ENCODE results near the gene MEX3A. TPM values are rescaled to one million over a fixed set of nuclear protein-coding genes. Genes with fewer than 3 reads are reported as not detected.
A peak's percentile ranks its signal among the peaks of the same experiment; 100 is the strongest.
"Not testable (repeated sequence)": the region's sequence is repeated elsewhere in the genome, so short reads cannot be mapped to it uniquely, and the experiment has no call there.

The MEX3A gene
- total RNA-seq, 2 donors from 2014 or later, result not detected

DNA sequence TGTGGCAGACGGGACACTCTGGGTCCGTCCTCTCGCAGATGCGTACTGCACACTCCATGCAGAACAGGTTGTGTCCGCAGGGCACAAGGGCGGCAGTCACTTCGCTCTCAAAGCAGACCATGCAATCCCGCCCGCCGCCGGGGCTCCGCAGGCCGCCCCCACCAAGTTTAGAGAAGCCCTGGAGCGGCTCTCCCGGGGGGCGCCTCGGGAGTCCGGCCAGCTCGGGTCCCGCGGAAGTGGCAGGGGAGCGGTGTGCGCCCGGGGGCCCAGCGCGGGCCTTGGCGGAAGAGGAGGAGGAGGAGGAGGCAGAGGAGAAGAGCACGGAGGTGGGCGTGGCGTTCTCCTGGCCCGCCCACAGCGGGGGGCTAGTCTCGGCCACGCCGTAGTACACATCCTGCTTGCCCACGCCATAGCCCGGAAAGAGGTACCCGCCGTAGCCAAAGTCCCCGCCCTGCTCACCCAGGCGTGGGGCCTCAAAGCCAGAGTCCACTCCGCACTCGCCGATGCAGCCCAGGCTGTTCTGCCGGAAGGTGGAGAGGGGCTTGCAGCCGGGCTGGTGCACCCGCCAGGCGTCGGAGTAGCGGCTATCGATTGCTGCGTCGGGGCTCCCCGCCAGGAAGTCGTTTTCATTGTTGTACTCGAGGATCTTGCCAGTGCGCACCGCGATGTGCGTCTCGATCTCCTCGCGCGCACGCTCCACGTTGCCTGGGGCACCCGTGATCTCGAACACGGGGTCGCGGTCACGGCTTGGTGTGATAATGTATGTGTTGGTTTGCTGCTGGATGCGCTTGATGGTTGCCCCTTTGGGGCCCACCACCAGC is 5.4 kb downstream of the MEX3A start:
- ATAC-seq (peak; percentile 28), DNase-seq (no peak)
- H3K4me1 Mint-ChIP-seq, result peaks cover 13% of the 10 kb centered on the region
- H3K27ac Mint-ChIP-seq, result no peak overlapping the region
- peak overlapping the region; percentile 45 for H3K4me3 Mint-ChIP-seq
- peaks cover 26% of the 10 kb centered on the region for H3K27me3 Mint-ChIP-seq
- H3K9me3 ChIP-seq (ENCODE audit: control insufficient read depth, low read length, poor library complexity, severe bottlenecking), result no peaks in the 10 kb centered on the region
- peaks cover 4% of the 10 kb centered on the region for H3K36me3 Mint-ChIP-seq (ENCODE audit: low read depth)

DNA sequence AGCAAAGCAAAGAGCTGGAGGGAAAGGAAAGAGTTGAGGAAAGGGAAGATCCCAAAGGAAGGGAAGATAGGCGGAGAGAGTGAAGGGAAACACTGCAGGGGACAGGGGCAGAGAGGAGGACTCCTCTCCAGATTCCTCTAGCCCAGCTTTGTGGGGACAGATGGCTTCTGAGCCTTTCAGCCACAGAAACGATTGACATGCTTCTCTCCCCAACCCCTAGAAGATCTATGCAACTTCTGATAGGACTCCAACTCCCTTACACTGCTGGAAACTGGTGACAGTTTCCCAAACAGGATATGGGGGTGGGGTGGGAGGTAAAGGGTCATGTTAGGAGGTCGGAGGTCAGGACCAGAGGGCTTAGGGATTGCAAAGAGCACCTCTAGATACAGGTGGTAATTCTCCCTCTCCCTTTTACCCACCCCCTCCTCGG is 6.5 kb downstream of the MEX3A start:
- peaks cover 26% of the 10 kb centered on the region for H3K27me3 Mint-ChIP-seq
- H3K4me3 Mint-ChIP-seq, result no peak overlapping the region
- no peak overlapping the region for H3K27ac Mint-ChIP-seq
- DNase-seq (no peak), ATAC-seq (no peak)
- H3K9me3 ChIP-seq (ENCODE audit: control insufficient read depth, low read length, poor library complexity, severe bottlenecking), result no peaks in the 10 kb centered on the region
- peaks cover 4% of the 10 kb centered on the region for H3K36me3 Mint-ChIP-seq (ENCODE audit: low read depth)
- H3K4me1 Mint-ChIP-seq, result peaks cover 13% of the 10 kb centered on the region

GRCh38 chr1:156075162-156075561 is 7.1 kb downstream of the MEX3A start:
- H3K27ac Mint-ChIP-seq, result no peak overlapping the region
- ATAC-seq, result no peak
- H3K36me3 Mint-ChIP-seq (ENCODE audit: low read depth), result peaks cover 4% of the 10 kb centered on the region
- H3K9me3 ChIP-seq (ENCODE audit: control insufficient read depth, low read length, poor library complexity, severe bottlenecking), result no peaks in the 10 kb centered on the region
- H3K27me3 Mint-ChIP-seq, result peaks cover 26% of the 10 kb centered on the region
- no peak overlapping the region for H3K4me3 Mint-ChIP-seq
- H3K4me1 Mint-ChIP-seq, result peaks cover 13% of the 10 kb centered on the region
- DNase-seq, result no peak

DNA sequence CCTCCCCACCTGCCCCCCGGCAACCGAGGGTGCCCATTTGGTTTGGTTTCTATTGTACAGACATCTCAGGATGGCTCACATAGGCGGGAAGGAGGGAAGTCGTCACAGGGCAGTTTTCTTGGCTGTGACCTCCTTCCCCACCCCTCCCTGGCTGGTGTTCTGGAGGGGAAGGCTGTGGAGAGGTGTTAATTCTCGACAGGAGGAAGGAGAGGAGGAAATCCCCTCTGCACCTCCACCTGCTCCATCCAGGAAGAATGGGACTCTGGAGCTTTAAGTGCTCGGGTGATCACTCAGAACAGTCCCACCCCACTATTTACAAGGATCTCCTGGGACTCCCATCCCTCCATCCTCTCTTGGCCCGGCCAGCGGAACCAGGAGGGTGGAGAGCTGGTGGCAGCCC is 7.6 kb downstream of the MEX3A start:
- Mint-ChIP-seq H3K27me3 (peaks cover 26% of the 10 kb centered on the region), H3K4me3 (no peak overlapping the region), H3K36me3 (ENCODE audit: low read depth) (peaks cover 4% of the 10 kb centered on the region), H3K27ac (no peak overlapping the region), H3K4me1 (peaks cover 13% of the 10 kb centered on the region)
- no peaks in the 10 kb centered on the region for H3K9me3 ChIP-seq (ENCODE audit: control insufficient read depth, low read length, poor library complexity, severe bottlenecking)
- DNase-seq (no peak), ATAC-seq (no peak)

DNA sequence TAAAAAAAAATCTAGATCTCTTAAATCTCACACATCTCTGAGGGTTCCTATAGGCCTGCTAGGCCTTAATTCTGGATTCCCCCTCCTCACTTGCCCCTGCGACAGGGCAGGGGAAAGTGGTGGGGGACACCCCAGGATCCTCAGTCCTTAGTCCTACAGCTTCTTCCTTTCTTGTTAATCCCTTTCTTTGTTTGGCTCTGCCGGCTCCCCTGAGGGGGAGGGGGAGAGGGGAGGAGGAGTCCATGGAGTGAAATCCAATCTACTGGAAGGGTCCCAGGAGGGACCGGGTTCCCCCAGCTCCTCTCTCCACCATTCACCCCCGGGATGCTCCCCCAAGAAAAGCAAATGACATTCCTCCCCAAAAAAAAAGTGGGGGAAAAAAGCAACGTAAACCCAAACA is 8.5 kb downstream of the MEX3A start:
- Mint-ChIP-seq H3K27me3 (peaks cover 26% of the 10 kb centered on the region), H3K4me1 (peaks cover 12% of the 10 kb centered on the region), H3K4me3 (no peak overlapping the region), H3K27ac (no peak overlapping the region), H3K36me3 (ENCODE audit: low read depth) (peaks cover 4% of the 10 kb centered on the region)
- DNase-seq (no peak), ATAC-seq (no peak)
- H3K9me3 ChIP-seq (ENCODE audit: control insufficient read depth, low read length, poor library complexity, severe bottlenecking), result no peaks in the 10 kb centered on the region

DNA sequence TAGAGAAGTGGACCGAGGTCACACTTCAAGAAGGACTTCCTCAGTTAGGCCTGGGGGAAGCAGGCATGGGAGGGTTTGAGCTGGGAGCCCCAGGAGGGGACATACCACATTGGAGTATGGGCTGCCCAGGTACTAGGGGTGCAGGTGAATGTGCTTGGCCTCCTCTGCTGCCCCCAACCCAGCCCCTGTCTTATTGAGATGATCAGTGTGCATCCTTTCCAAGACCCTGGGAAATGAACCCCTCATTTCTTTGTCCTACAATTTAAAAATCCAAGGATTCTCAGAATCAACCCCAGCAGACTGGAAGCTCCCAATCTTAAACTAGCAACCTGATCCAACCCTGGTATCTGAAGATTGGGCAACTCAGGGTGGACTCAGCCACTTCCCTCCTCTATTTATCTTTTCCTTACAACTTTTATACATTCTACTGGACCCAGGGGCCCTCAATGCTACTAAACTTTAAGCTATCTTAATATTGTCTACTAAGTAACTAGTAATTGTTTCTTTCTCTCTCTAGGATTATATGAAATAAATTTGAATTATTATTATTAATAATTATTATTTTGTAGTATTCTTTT is 9.1 kb downstream of the MEX3A start:
- no peak overlapping the region for H3K27ac Mint-ChIP-seq
- ATAC-seq (no peak), DNase-seq (no peak)
- H3K4me1 Mint-ChIP-seq, result peaks cover 8% of the 10 kb centered on the region
- H3K36me3 Mint-ChIP-seq (ENCODE audit: low read depth), result peaks cover 4% of the 10 kb centered on the region
- H3K4me3 Mint-ChIP-seq, result no peak overlapping the region
- H3K27me3 Mint-ChIP-seq, result peaks cover 25% of the 10 kb centered on the region
- no peaks in the 10 kb centered on the region for H3K9me3 ChIP-seq (ENCODE audit: control insufficient read depth, low read length, poor library complexity, severe bottlenecking)

DNA sequence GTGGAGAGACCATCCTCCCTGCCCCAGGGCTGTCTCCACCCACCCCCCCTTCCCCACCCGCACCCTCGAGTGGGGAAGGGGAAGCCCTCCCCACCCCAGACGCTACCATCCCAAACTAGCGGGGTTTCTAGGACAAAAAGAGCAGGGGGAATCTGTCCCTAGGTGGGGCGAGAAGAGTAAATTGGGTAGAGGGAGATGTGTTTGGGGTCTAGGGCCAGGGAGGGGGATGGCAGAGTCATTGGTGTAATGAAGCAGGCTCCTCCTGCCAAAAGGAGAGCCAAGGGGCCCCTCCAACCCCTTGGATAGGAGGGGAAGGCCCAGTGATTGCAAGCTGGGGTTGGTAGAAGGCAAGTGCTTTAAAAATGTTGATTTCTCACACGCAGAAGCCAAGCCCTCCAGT is 10.0 kb downstream of the MEX3A start:
- DNase-seq (no peak), ATAC-seq (no peak)
- Mint-ChIP-seq H3K27me3 (peaks cover 16% of the 10 kb centered on the region), H3K4me1 (peaks cover 9% of the 10 kb centered on the region), H3K27ac (no peak overlapping the region), H3K36me3 (ENCODE audit: low read depth) (no peaks in the 10 kb centered on the region), H3K4me3 (no peak overlapping the region)
- no peaks in the 10 kb centered on the region for H3K9me3 ChIP-seq (ENCODE audit: control insufficient read depth, low read length, poor library complexity, severe bottlenecking)

DNA sequence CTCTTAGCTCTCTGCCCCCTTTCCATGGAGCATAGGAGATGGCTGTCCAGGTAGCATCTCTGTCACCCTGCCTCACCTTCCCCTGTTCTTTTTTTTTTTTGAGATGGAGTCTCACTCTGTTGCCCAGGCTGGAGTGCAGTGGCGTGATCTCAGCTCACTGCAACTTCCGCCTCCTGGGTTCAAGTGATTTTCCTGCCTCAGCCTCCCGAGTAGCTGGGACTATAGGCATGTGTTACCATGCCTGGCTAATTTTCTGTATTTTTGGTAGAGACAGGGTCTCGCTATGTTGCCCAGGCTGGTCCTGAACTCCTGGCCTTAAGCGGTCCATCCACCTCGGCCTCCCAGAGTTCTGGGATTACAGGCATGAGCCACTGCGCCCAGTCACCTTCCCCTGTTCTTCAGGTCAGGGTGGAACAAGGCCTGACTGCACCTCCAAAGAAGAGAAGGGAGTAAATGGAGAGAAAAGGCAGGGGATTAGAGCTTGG is 10.9 kb downstream of the MEX3A start:
- not testable (repeated sequence) for ATAC-seq; H3K4me3 Mint-ChIP-seq; H3K9me3 ChIP-seq (ENCODE audit: control insufficient read depth, low read length, poor library complexity, severe bottlenecking); DNase-seq; H3K27ac Mint-ChIP-seq; H3K36me3 Mint-ChIP-seq (ENCODE audit: low read depth)
- Mint-ChIP-seq H3K4me1 (peaks cover 12% of the 10 kb centered on the region), H3K27me3 (peaks cover 14% of the 10 kb centered on the region)

DNA sequence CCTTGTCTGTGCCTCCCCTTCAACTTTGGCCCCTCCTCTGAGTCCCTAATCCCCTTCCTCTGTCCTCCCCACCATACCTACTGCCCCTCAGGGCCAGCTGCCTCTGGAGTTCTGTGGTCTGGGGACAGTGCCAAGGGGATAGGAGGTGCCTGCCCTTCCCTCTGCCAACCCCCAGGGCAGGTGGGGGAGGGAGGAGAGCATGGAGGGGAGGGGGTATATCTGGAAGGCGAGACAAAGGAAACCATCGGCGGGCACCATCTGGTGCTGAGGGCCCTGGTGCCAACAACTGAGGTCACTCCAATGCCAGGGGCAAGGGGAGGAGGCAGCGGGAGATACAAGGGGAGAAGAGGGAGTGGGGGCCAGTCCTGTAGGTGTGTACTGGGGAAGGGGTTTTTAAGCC is 11.7 kb downstream of the MEX3A start:
- H3K9me3 ChIP-seq (ENCODE audit: control insufficient read depth, low read length, poor library complexity, severe bottlenecking), result no peaks in the 10 kb centered on the region
- Mint-ChIP-seq H3K36me3 (ENCODE audit: low read depth) (no peaks in the 10 kb centered on the region), H3K4me3 (no peak overlapping the region), H3K27me3 (peaks cover 11% of the 10 kb centered on the region), H3K4me1 (peaks cover 13% of the 10 kb centered on the region), H3K27ac (no peak overlapping the region)
- DNase-seq (no peak), ATAC-seq (no peak)

DNA sequence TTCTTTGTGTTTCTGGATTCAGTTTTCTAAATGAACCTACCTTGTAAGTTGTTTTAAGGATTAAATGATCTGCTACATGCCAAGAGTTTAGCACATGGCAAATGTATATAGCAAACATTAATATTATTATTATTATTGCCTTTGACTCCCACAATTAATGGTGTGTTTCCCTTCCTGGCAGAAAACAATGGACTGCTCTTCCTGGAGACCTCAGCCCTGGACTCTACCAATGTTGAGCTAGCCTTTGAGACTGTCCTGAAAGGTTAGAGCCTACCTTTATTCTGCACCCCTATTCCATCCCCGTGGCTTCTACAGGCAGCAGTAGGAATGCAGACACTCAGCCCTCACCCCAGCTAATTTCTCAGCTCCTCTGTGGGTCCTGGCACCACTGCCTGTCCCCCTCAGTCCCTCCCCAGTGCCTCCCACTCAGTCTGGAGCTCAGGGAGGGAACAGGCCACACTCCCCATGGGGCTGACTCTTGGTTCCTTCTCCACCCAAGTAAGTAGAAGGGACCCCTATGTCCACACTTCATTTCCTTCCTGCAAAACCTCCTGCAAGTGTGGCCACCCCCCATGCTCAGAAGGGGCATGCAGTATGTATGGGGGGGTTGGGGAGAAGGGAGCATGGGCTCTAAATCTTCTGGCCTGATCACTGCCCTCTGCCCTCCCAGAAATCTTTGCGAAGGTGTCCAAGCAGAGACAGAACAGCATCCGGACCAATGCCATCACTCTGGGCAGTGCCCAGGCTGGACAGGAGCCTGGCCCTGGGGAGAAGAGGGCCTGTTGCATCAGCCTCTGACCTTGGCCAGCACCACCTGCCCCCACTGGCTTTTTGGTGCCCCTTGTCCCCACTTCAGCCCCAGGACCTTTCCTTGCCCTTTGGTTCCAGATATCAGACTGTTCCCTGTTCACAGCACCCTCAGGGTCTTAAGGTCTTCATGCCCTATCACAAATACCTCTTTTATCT is 12.5 kb downstream of the MEX3A start:
- peaks cover 14% of the 10 kb centered on the region for H3K4me1 Mint-ChIP-seq
- no peak for ATAC-seq
- H3K27me3 Mint-ChIP-seq, result peaks cover 4% of the 10 kb centered on the region
- H3K9me3 ChIP-seq (ENCODE audit: control insufficient read depth, low read length, poor library complexity, severe bottlenecking), result no peaks in the 10 kb centered on the region
- no peak overlapping the region for H3K27ac Mint-ChIP-seq
- no peak overlapping the region for H3K4me3 Mint-ChIP-seq
- no peak for DNase-seq
- no peaks in the 10 kb centered on the region for H3K36me3 Mint-ChIP-seq (ENCODE audit: low read depth)

DNA sequence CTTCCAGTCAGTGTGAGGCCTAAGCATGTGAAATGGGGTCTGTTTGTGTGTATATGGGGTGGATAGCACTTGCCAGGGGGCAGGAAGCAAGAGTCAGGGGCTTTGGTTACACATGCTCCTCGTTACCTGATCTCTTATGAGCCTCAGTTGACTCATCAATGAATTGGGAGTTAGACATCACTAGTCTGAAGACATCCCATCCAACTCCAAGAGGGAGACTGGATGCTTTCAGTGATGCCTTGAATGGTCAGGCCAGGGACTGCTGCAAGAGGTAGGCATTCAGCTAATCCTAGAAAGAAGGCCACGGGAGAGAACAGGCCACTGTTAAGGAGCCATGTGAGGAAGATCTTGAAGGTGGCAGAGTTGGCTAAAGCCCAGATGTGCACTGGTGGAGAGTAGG is 15.0 kb downstream of the MEX3A start:
- no peaks in the 10 kb centered on the region for H3K9me3 ChIP-seq (ENCODE audit: control insufficient read depth, low read length, poor library complexity, severe bottlenecking)
- DNase-seq, result no peak
- H3K27ac Mint-ChIP-seq, result no peak overlapping the region
- ATAC-seq, result no peak
- peaks cover 12% of the 10 kb centered on the region for H3K4me1 Mint-ChIP-seq
- no peaks in the 10 kb centered on the region for H3K36me3 Mint-ChIP-seq (ENCODE audit: low read depth)
- H3K4me3 Mint-ChIP-seq, result no peak overlapping the region
- no peaks in the 10 kb centered on the region for H3K27me3 Mint-ChIP-seq

DNA sequence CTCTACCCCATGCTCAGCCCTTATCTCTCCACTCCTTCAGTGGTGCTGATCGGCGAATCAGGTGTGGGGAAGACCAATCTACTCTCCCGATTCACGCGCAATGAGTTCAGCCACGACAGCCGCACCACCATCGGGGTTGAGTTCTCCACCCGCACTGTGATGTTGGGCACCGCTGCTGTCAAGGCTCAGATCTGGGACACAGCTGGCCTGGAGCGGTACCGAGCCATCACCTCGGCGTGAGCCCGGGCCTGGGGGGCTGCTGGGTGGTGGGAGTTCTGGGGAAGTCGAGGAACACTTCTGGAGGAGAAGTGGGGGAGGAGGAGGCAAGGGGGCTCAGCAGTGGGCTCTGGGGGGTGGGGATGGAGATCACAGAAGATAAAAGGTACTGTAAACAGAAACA is 16.4 kb downstream of the MEX3A start:
- Mint-ChIP-seq H3K4me3 (no peak overlapping the region), H3K36me3 (ENCODE audit: low read depth) (no peaks in the 10 kb centered on the region), H3K27me3 (no peaks in the 10 kb centered on the region), H3K4me1 (peaks cover 10% of the 10 kb centered on the region), H3K27ac (no peak overlapping the region)
- ATAC-seq (no peak), DNase-seq (no peak)
- no peaks in the 10 kb centered on the region for H3K9me3 ChIP-seq (ENCODE audit: control insufficient read depth, low read length, poor library complexity, severe bottlenecking)

DNA sequence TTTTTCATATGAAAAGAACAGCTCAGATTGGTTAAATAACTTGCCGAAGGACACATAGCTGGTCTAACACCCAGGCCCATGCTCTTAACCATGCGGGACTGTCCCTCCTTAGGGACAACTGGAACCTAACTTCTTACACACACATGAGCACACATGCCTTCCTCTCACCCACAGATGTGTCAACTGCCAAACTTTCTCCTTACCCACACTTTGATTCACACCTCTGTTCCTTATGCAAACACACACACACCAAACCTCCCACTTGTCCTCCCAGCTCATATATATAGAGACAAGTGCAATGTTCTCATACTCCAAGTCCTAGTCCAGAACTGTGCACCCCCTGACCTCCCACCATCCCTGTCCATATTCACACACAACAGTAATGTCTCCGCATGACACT is 17.1 kb downstream of the MEX3A start:
- no peak for DNase-seq
- no peak for ATAC-seq
- H3K9me3 ChIP-seq (ENCODE audit: control insufficient read depth, low read length, poor library complexity, severe bottlenecking), result no peaks in the 10 kb centered on the region
- H3K4me1 Mint-ChIP-seq, result peaks cover 10% of the 10 kb centered on the region
- H3K27ac Mint-ChIP-seq, result no peak overlapping the region
- no peaks in the 10 kb centered on the region for H3K36me3 Mint-ChIP-seq (ENCODE audit: low read depth)
- no peak overlapping the region for H3K4me3 Mint-ChIP-seq
- no peaks in the 10 kb centered on the region for H3K27me3 Mint-ChIP-seq

Data from T-helper 17 cell (primary cell).